GM12801 (cell line): ENCODE data around the gene SCUBE1.

Source experiments
- TF ChIP-seq, protein P1 (sequence below): IDR thresholded peaks from one replicate; pipeline ENCODE4 v1.5.1; 2011; ENCODE audit warnings: control low read depth; ENCODE audit not compliant: insufficient read length; ENCODE audit errors: extremely low read depth

The SCUBE1 gene

DNA sequence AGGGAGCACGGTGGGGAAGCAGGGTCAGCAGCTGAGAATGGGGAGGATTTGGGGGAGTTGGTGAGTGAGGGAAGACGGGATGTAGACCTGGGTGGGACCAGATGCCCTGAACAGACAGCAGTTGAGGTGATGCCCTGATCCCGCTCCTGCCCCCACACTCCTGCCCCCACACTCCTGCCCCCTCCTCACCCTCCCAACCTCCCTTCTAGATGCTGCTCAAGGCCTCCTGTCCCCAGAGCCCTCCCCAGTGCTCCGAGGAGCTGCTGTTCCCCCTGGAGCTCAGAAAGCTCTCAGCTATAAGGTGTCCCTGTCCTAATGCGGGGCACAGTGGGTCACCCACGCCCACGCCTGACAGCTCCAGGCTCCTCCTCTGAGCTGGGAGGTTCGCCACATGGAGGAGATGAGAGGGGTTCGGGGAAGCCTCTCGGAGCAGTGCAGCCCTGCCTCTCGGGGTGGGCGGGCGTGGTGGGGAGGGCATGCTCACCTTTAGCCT lies 131.2 kb downstream of the SCUBE1 start:
- TF ChIP-seq, protein P1, sequence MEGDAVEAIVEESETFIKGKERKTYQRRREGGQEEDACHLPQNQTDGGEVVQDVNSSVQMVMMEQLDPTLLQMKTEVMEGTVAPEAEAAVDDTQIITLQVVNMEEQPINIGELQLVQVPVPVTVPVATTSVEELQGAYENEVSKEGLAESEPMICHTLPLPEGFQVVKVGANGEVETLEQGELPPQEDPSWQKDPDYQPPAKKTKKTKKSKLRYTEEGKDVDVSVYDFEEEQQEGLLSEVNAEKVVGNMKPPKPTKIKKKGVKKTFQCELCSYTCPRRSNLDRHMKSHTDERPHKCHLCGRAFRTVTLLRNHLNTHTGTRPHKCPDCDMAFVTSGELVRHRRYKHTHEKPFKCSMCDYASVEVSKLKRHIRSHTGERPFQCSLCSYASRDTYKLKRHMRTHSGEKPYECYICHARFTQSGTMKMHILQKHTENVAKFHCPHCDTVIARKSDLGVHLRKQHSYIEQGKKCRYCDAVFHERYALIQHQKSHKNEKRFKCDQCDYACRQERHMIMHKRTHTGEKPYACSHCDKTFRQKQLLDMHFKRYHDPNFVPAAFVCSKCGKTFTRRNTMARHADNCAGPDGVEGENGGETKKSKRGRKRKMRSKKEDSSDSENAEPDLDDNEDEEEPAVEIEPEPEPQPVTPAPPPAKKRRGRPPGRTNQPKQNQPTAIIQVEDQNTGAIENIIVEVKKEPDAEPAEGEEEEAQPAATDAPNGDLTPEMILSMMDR: no peak

DNA sequence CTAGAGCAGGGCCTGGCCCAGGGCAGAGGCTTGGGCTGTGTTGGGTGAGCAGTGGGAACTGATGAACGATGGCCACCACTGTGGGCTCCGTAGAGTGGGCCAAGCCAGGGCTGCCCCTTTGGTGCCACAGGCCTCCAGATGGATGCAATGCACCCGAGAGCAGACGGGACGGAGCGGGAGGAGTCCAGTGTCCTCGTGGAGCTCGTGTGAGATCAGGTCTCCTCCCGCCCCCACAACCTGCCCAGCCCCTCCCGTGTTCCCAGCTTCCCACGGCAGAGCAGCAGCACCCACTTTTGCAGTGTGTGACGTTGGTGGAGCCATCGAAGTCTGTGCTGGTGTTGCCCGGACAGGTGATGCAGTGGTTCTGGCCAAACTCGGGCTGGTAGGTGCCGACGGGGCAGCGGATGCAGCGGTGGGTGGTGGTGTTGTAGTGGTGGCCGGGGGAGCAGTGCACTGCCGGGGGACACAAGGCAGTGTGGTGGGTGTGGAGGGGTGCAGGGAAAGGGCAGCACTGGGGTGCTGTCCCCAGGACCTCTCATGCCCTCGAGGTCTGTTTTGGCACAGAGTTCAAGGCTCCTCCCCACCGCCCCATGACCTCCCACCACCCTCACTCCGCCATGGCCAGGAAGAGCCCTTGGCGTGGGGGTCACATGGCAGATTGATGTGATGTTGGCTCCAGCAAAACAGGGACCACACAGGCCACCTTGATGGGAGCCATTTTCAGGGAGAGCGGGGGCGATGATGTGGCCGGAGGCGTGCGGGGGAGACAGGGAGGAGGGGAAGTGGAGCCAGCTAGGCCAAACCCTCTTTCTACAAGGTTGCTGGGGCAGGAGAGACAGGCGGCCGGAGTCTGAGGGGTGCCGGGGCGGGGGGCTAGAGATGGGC lies 132.3 kb downstream of the SCUBE1 start:
- TF ChIP-seq, protein P1: no peak

DNA sequence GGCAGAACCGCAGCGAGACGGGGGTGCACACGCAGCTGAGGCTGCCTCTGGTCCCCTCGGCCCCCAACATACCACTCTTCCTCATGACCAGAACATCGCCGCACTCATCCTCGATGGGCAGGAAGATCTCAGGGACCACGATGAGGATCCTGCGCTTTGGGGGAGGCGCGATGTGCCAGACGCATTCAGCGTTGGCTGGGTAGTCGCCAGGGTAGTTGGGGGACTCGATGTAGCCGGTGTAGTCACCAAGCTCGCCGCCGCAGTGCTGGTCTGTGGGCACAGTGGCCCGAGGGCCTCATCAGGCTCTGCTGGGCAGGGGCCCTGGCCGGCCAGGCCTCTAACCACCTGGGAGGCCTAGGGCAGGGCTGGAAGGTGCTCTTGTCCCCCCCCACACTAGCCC lies 133.2 kb downstream of the SCUBE1 start:
- TF ChIP-seq, protein P1: no peak

DNA sequence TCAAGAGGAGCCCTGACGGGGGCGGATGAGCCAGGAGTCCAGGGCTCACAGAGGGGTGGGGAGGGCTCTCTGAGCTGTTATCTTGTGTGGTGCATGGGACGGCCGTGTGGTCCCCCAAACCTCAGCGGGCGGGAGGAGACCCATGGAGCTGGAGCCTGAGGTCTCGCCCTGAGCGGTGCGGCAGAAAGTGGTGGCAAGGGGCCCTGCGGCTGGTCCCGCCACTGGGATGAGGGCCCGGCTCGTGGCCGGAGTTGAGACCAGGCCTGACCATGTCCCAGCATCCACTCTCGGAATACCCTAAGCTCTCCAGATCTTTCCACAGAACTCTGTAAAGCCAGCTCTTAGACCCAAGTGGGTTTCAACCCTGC lies 133.7 kb downstream of the SCUBE1 start:
- TF ChIP-seq, protein P1: no peak

DNA sequence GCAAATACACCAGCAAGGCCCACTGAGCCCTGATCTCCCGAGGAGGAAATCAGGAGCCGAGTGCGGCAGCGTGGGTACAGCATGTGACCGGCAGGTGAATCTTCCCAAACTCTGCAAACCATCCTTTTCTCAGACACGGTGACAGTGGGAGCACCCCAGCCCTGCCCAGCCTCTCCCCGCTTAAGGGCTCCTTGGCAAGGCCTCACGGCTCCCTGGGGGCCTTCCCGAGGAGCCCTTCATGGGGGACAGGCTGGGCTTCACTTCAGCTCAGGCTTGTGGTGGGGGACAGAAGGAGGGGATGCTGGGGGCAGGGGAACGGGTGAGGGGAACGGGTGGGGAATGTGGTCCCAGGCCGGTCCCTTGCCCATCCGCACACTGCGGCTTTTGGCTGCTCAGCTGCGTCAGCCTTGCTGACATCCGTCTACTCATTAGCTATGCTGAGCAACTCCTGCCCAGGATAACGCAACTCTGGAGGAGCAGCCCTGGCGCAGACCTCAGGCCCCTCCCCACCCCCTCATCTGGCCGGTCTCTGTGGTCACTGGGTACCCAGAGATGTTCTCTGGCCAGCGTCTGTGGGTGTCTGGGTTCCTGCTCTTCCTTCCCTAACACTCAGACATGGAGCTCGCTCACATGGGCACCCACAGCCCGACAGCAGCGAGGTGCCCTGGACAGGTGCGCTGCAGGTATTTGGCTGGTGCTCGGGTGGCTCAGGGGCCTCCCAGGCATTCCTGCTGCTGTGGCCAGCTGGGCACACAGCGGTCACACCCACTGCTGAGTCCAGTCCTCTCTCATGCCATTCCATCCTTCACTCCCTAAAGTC lies 134.3 kb downstream of the SCUBE1 start:
- TF ChIP-seq, protein P1: no peak

DNA sequence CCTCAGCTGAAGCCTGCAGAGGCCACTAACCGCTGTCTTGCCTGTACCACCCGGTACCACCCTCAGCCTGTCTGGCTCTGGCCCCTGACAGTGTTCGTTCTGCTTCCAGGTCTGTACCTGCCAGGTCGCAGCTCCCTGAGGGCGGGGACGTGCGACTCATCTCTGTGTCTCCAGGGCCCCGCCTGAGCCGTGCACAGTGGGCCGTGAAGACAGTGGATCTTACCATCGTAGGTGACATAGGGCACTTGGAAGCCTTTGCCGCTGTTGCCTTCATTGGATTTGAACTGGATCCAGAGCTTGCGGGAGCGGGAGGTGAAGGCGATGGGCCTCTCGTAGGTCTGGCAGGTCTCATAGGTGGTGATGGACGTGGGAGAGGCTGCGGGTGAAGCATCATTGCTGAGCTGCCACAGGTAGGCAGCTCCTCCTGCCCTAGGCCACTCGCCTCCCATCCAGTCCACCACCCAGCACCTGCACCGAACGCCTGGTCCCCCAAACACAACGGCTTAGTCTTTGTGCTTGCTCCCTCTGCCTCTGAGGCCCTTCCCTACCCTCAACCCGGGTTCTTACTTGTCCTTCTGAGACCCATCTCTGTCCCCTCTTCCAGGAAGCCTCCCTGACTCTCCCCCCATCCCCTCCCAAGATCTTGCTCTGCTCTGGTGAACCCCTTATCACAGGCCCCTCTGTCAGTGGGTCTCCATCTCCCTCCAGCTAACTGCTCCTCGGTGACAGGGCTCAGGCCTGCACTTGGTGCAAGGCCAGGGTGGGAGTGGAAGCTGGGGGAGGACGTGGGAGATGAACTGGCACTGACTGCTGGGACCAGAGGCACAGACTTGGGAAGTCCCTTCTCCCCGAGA lies 135.1 kb downstream of the SCUBE1 start:
- TF ChIP-seq, protein P1: no peak
